ENCODE data around the gene RFX8.
"Not testable (repeated sequence)": the region's sequence is repeated elsewhere in the genome, so short reads cannot be mapped to it uniquely, and the experiment has no call there.

RFX8 gene

DNA sequence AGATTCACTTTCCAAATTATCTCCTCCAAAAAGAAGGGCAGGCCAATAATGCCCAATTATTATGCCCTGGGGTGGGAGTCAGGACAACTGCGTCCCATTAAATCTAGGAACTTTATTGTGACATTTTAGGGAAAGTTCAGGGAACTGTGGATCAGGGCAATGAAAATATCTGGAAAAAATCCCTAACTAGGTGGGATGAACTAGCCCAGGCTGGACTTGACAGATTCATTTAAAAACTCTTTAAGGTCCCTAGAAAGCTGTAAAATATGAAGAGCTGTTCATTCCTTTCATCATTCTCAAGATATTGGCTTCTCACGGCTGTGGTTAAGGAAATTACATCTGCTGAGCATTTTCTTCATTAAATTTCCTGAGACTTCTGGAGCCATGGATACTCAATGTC, 95.8 kb downstream of the RFX8 start:
- no peak for DNase-seq (ENCODE audit: low read depth in 2 of 2)

DNA sequence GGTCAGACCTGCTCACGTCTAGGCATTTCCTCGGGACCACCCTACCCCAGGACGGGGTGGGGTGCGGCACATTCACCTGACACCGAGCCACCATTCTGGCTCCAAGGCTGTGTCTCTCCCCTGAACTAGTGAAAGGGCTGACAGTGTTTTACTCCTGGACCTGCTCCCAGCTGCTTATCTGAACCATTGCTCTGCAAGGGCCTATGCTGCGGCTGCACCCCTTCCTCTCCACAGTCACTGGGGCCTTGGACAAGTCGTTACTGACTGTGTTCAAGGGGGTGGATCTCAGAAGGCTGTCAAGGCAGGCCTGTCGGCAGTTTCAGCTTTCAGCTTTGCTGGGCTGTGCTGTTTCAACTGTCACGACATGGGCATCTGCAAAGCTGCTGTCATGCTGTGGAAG, 99.3 kb downstream of the RFX8 start:
- DNase-seq (ENCODE audit: low read depth in 2 of 2) = no peak

DNA sequence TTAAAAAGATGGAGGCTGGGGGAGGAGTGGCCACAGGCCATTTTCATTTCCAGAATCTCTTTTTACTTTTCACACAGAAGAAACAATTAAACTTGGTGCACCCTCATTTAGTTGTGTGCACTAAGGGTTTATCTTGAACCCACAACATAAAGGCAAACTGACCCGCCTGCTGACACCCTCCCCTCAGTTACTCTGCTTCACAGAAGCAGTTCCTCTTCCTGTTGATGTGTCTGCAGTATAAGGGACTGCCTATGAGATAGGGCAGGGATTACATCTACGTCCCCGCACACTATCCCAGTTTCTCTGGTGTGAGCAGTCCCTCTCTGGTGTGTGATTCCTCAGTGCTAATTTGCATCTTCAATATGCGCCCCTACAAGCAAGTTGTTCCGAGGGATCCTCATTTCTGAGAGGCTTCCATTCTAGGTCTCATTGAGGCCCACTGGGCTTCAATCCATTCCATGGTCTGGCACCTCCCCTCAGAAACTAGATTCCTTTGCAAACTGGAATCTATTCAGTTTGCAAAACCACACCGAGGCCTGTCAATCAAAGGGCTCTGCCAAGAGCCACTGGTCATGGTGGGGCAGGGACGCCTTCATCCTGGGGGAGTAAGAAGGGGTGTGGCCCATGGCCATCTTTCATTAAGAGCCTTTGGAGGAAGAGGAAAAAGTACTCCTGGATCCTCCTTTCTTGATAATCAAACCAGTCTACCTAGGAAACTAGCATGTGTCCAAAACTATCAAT, 99.9 kb downstream of the RFX8 start:
- no peak for DNase-seq (ENCODE audit: low read depth in 2 of 2)

- no peak for DNase-seq (ENCODE audit: low read depth in 2 of 2)
Observed at GRCh38 chr2:101372792-101373191, 102.1 kb downstream of the RFX8 start.

GRCh38 chr2:101371636-101372035, 103.3 kb downstream of the RFX8 start:
- DNase-seq (ENCODE audit: low read depth in 2 of 2) = no peak

DNA sequence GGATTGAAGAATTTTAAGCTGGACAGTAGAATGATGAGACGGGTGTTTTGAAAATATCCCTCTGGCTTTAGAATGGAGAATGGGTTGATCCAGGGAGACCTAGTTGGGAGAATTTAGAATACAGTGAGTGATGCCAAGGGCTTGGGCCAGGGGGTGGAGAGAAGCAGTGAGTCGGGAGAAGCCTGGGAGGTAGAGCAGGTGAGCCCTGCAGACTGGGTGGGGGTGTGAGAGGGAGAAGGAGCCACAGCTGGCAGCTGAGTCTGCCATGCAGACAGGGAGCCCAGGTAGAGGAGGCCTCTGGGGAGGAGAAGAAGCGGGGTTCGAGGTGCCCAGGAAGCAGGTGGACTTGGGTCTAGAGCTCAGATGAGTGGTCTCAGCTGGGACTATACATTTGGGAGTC, 105.8 kb downstream of the RFX8 start:
- DNase-seq (ENCODE audit: low read depth in 2 of 2) = no peak

DNA sequence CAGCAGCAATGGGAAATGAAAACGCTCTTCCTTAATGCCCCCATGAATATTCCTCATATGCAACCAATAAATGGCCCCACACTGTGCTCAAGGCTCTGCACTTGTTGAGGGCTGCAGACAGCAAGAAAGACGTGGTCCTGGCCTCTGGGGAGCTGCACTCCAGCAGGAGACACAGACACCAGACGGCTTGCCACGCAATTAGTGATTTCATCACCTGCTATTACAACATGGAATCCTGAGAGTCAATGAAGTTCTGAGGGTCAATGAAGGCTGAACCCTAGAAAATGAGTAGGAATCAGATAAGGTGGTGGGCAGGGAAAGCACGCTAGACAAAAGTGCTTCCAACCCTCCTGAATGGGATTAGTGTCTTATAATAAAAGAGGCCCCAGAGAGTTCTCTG, 106.5 kb downstream of the RFX8 start:
- no peak for DNase-seq (ENCODE audit: low read depth in 2 of 2)

- no peak for DNase-seq (ENCODE audit: low read depth in 2 of 2)
Observed at GRCh38 chr2:101367508-101367907, 107.4 kb downstream of the RFX8 start.

- no peak for DNase-seq (ENCODE audit: low read depth in 2 of 2)
Observed at GRCh38 chr2:101364878-101365277, 110.0 kb downstream of the RFX8 start.

- no peak for DNase-seq (ENCODE audit: low read depth in 2 of 2)
Observed at GRCh38 chr2:101362777-101363176, 112.1 kb downstream of the RFX8 start.

DNA sequence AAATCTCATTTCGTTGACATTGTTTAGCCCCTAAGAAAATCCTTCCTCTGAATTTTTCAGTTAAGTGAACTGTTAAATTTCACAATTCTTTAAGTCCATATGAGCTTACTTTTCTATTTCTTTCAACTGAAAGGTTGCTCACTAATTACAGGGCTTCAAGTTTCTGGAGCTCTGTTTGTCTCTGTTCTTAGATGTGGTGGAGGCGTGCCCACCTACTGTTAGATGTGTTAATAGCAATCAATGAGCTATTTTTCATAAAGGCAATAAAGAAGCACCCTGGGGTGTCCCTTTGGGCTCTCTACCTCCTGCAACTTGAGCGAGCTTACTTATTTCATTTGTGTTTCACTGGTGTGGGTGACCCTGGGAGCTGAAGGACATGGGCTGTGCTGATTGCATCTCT, 112.6 kb downstream of the RFX8 start:
- no peak for DNase-seq (ENCODE audit: low read depth in 2 of 2)

- DNase-seq (ENCODE audit: low read depth in 2 of 2) = no peak
Observed at GRCh38 chr2:101361522-101361921, 113.4 kb downstream of the RFX8 start.

DNA sequence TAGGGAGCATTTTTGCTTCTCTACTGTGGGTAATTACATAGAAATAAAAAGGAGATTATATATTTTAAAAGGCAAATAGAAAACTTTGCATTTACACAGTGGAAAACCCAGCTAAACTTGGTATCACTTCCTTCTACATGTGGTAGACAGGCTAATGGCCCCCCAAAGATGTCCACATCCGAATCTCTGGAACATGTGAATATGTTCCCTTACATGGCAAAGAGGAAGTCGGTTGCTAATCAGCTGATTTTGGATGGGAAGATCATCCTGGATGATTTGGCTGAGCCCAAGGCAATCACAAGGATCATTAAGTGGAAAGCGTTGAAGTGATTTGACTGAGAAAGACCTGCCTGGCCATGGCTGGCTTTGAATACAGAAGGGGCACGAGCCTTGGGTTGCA, 113.8 kb downstream of the RFX8 start:
- DNase-seq (ENCODE audit: low read depth in 2 of 2) = no peak

DNA sequence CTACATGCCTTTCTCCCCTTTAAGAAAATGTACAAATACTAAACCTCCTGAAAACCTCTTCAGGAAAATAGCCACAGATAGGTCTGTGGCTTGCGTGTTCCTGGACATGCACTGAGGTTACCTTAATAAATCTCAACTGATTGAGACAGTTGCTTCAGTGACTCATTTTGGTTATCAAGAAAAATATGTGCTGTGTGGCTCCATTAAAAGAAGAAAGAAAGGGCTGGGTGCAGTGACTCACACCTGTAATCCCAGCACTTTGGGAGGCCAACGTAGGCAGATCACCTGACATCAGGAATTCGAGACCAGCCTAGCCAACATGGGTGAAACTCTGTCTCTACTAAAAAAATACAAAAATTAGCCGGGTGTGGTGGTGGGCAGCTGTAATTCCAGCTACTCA, 114.7 kb downstream of the RFX8 start:
- DNase-seq (ENCODE audit: low read depth in 2 of 2) = no peak

GRCh38 chr2:101359410-101359954, 115.4 kb downstream of the RFX8 start:
- DNase-seq (ENCODE audit: low read depth in 2 of 2) = no peak

GRCh38 chr2:101357376-101357775, 117.5 kb downstream of the RFX8 start:
- DNase-seq (ENCODE audit: low read depth in 2 of 2) = no peak

DNA sequence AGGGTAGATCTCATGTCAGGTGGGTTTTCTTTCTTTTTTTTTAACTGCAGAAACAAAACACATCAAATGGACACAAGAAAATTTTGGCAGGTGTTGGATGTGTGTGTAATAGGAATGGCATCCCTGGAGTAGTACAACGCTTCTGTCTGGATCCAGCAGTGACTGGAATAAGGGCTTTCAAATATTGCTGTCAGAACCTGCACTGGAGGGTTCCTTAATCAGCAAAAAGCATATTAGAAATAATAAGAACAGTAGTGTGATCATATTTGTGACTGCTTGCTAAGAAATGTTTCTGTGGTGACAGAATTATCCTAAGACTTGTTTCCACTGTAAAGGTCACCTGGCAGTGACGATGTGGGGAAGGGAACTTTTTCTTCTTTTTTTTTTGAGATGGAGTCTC, 118.4 kb downstream of the RFX8 start:
- DNase-seq (ENCODE audit: low read depth in 2 of 2) = no peak

DNA sequence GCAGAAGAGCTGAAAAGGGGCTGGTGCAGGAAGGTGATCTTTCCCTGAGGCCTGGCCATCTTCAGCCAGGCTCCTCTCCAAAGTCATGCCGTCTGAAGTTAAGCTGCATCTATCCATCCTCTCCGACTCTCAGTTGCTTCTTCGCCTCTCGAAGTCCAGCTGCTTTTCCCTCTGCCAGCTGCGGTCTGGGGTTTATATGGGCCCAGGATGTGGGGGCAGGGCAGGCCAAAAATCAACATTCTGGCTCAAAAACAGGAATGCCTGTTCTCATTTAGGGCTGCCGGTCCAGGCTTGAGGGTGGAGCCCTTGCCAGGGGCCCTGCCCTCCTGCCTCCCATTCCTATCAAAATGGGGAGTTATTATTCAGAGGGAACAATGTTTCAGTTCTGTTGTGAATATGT, 118.9 kb downstream of the RFX8 start:
- no peak for DNase-seq (ENCODE audit: low read depth in 2 of 2)

DNA sequence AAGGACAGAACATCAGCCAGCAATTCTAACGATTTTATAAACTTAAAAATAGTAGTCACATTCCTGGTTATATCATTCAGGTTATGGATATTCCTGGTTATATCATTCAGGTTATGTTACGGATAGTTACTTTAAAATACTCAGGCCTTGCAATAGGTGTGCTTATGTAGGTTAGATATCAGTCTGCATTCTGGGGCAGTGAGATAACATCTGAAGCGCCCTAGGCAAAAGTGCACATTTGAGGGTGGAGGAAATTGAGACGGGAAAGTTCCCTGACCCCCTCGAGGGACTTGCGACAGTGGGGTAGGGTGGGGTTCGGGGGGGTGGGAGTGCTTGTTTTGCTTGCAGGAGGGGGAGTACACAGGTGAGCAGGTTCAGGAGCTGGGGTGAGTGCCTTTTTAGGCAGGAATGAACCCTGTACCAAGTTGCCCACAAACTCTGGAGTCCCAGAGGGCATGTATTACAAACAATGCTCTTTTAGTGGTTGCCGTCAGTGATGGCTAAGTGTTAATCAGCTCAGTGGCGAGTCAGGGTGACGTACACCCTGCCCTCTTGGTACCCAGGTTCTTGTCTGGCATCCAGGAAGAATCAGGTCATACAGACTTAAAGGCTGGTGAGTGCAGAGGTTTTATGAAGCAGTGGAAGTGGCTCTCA, 119.4 kb downstream of the RFX8 start:
- DNase-seq (ENCODE audit: low read depth in 2 of 2) = no peak

DNA sequence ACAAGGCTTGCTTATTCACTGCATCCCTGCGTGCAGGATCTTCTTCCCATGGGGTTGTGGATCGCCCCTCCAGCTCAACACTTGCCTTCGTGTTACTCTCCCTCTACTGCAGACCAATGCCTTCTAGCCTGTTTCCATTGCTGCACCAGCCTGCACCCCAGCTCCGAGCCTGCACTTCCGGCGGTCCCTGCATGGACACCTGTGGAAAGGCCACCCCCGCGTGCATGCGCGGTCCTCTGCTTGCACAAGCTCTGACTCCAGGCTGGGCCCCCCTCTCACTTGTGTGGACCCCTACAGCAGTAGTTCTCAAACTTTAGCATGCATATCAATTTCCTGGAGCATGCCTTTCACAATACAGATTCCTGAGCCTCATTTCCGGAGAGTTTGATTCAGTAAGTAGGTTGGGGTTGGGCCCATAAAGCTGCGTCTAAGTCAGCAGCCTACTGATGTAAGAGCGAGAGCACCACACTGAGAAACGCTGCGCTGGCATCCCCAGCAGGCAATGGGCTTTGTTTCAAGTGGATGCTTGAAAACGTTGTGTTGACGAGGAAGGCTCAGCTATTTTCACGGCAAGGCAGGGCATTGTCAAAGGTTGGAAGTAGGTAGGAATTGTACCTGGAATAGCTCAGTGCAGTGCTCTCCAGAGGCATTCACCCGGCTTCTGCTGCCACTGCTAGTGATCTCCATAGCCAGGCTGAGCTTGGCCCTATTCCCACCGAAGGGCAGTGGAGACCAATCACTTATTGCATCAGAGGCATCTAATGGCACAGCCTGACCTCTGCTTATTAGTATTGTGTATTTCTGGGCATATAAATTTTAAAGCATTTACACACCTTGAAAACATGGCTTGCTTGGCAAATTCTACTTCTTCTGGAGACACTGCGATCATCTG, 120.2 kb downstream of the RFX8 start:
- no peak for DNase-seq (ENCODE audit: low read depth in 2 of 2)

DNA sequence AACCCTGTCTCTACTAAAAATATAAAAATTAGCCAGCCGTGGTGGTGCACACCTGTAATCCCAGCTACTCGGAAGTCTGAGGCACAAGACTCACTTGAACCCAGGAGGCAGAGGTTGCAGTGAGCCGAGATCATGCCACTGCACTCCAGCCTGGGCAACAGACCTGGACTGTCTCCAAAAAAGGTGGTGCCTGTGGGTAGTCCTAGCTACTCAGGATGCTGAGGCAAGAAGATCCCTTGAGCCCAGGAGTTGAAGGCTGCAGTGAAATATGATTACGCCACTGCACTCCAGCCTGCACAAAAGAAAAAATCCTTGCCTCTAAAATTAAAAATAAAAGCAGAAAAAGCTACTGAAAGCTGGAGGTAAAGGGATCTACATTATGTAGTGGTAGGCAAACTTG, 122.3 kb downstream of the RFX8 start:
- DNase-seq (ENCODE audit: low read depth in 2 of 2) = not testable (repeated sequence)

DNA sequence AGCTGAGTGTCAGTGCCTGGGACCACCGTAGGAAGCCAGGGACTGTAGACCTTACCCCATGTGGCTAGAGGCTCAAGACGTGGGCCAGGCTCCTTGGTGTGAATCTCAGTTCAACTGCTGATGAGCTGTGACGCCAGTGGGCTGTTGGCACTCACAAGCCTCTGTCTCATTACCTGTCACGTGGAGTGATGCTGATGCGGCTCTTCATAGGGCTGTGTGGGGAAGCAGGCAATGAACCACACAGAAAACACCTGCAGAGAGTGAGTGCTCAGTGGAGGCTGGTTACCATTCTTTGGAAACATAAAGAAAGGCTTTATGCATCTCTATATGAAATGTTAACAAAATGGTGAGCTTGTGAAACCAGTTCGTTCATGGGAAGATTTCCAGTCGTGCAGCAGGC, 123.7 kb downstream of the RFX8 start:
- DNase-seq (ENCODE audit: low read depth in 2 of 2) = no peak

Measured in stimulated activated CD4-positive, alpha-beta T cell treated with anti-CD3 and anti-CD28 coated beads, Interleukin-12 subunit alpha, Interleukin-12 subunit beta, amount 100 ng/mL, for 24 hours (primary cell).